ENCODE measurements around the gene OPCML.

DNA sequence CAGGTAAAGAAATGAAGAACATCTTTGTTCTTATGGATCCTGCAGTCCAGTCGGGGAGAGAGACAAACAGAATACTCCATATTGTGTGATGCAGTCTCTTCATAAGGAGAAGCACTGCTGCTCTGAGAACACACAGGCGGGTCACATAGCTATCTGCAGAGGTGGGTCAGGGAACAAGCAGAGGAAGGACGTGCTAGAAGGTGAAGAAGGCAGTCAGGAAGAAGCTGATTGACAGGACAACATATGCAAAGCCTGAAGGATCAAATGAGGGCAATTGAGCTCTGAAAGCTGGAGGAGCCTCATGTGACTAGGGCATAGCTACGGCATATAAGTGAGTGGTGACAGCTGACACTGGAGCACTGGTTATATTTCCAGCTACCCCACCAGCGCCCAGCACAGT, 122.5 kb downstream of the OPCML start:
- TF ChIP-seq, protein P1, sequence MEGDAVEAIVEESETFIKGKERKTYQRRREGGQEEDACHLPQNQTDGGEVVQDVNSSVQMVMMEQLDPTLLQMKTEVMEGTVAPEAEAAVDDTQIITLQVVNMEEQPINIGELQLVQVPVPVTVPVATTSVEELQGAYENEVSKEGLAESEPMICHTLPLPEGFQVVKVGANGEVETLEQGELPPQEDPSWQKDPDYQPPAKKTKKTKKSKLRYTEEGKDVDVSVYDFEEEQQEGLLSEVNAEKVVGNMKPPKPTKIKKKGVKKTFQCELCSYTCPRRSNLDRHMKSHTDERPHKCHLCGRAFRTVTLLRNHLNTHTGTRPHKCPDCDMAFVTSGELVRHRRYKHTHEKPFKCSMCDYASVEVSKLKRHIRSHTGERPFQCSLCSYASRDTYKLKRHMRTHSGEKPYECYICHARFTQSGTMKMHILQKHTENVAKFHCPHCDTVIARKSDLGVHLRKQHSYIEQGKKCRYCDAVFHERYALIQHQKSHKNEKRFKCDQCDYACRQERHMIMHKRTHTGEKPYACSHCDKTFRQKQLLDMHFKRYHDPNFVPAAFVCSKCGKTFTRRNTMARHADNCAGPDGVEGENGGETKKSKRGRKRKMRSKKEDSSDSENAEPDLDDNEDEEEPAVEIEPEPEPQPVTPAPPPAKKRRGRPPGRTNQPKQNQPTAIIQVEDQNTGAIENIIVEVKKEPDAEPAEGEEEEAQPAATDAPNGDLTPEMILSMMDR (IDR thresholded peaks at IDR 0.05; ENCODE audit: insufficient read depth, low read length) = no peak
- TF ChIP-seq, protein P2, sequence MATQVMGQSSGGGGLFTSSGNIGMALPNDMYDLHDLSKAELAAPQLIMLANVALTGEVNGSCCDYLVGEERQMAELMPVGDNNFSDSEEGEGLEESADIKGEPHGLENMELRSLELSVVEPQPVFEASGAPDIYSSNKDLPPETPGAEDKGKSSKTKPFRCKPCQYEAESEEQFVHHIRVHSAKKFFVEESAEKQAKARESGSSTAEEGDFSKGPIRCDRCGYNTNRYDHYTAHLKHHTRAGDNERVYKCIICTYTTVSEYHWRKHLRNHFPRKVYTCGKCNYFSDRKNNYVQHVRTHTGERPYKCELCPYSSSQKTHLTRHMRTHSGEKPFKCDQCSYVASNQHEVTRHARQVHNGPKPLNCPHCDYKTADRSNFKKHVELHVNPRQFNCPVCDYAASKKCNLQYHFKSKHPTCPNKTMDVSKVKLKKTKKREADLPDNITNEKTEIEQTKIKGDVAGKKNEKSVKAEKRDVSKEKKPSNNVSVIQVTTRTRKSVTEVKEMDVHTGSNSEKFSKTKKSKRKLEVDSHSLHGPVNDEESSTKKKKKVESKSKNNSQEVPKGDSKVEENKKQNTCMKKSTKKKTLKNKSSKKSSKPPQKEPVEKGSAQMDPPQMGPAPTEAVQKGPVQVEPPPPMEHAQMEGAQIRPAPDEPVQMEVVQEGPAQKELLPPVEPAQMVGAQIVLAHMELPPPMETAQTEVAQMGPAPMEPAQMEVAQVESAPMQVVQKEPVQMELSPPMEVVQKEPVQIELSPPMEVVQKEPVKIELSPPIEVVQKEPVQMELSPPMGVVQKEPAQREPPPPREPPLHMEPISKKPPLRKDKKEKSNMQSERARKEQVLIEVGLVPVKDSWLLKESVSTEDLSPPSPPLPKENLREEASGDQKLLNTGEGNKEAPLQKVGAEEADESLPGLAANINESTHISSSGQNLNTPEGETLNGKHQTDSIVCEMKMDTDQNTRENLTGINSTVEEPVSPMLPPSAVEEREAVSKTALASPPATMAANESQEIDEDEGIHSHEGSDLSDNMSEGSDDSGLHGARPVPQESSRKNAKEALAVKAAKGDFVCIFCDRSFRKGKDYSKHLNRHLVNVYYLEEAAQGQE (IDR thresholded peaks at IDR 0.05; ENCODE audit: insufficient replicate concordance, low read depth) = no peak
- TF ChIP-seq POLR2AphosphoS5 (IDR thresholded peaks at IDR 0.05; ENCODE audit: low read depth) = no peak
- TF ChIP-seq GABPA (IDR thresholded peaks at IDR 0.05; ENCODE audit: low read depth) = no peak

Measured in HL-60 (cell line).